ENCODE data around the gene CALD1.

DNA sequence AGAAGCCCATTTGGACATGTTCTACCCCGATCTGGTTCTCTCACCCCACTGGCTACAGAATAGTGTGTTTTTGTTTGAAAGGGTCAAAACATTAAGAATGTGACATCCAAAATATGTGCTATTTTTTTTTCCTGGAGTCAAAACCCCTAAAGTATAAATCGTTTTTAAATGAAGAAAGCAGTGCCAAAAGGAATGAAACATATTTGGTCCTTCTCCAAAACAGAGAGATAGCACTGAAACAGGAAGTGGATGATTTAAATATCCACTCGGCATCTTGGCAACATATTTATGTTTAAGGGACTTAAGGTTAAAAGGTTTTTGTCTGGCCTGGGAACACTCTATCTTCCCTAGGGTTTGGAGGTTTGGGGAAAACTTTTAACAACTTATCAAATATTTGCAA, 32.3 kb downstream of the CALD1 start:
- TF ChIP-seq CTCF (IDR thresholded peaks at IDR 0.05) = no peak
- no peak for TF ChIP-seq POLR2A (IDR thresholded peaks at IDR 0.05)
